ENCODE results near the gene PDZRN4. TPM values are rescaled to one million over a fixed set of nuclear protein-coding genes. Genes with fewer than 3 reads are reported as not detected.
A peak's percentile ranks its signal among the peaks of the same experiment; 100 is the strongest.

PDZRN4 gene
- total and polyA plus RNA-seq, 2 of the 4 experiments (the other 2 are of a cell fraction) = not detected

DNA sequence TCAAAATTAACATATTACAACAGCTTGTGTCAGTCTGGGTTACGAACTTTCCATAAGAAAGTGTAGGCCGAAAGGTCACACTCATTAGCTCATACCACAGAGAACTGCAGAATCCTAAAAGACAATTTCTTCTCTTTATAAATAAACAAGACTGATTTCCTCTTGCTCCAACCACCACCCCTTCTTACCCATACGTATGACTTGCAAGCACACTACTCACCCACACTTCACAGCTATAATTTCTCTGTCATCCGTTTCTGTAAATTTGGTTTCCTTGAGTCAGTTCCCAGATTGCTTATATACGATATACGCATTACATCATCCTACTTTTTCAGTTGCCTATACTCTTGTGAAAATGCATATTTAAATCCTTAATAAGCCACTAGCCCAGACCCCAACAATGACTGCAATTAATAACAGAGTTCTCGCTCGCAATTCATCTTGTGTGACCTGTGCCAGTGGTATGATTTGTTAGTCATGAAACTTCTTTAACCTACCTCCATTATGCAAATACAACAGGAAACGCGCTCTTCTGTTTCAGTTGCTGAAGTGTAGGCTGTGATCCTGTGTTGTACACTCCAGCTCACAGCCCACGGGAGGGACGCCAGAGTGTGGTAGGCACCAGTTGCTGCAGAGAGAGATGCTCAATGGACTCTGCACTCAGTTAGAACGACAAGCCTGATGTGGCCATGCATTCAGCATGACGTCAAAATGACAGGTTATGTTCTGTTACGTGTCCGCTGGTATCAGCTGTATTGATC, 417.6 kb downstream of the PDZRN4 start:
- Histone ChIP-seq H2BK120ac (ENCODE audit: low read depth, low read length) (no peak overlapping the region), H3K56ac (ENCODE audit: extremely low read depth, insufficient read depth, low read length) (no peak overlapping the region), H3K4me1 (ENCODE audit: control insufficient read depth, insufficient read depth, low read length) (no peaks in the 10 kb centered on the region), H3K4me2 (ENCODE audit: low read depth, low read length) (no peak overlapping the region), H2BK5ac (ENCODE audit: low read depth, low read length, poor library complexity, severe bottlenecking) (no peak overlapping the region), H2AFZ (replicated peaks; ENCODE audit: low read length, poor library complexity) (no peak overlapping the region), H3K9me3 (ENCODE audit: control insufficient read depth, insufficient read depth, low read length) (no peaks in the 10 kb centered on the region), H4K91ac (ENCODE audit: insufficient read depth, low read depth, low read length) (no peak overlapping the region), H3K9ac (ENCODE audit: low read depth, low read length) (no peak overlapping the region), H4K5ac (ENCODE audit: low read depth, low read length) (no peak overlapping the region), H3K27me3 (ENCODE audit: control insufficient read depth, insufficient read depth, low read length) (no peaks in the 10 kb centered on the region), H3K9me1 (ENCODE audit: insufficient read depth, low read length) (no peaks in the 10 kb centered on the region), H4K20me1 (ENCODE audit: insufficient read depth, low read length) (no peaks in the 10 kb centered on the region), H3K4me3 (ENCODE audit: insufficient read depth, low read depth, low read length) (no peak overlapping the region), H2AK9ac (replicated peaks; ENCODE audit: low read depth, low read length, poor library complexity) (no peak overlapping the region), H3K23ac (ENCODE audit: low read depth, low read length) (no peak overlapping the region), H2BK20ac (ENCODE audit: low read depth, low read length) (no peak overlapping the region), H3K27ac (ENCODE audit: insufficient read depth, low read length) (no peak overlapping the region), H3K4ac (ENCODE audit: low read depth, low read length) (no peak overlapping the region), H2AK5ac (ENCODE audit: low read depth, low read length) (no peak overlapping the region), H2BK15ac (ENCODE audit: low read depth, low read length) (no peak overlapping the region), H3K18ac (ENCODE audit: low read depth, low read length) (no peak overlapping the region), H3K36me3 (ENCODE audit: control insufficient read depth, insufficient read depth, low read length) (no peaks in the 10 kb centered on the region), H3K79me1 (ENCODE audit: low read depth in 1 of 2, low read length in 2 of 2) (no peaks in the 10 kb centered on the region), H3K14ac (replicated peaks; ENCODE audit: low read depth, low read length) (no peak overlapping the region), H4K8ac (ENCODE audit: low read depth in 2 of 2, low read length in 2 of 2) (no peak overlapping the region)
- dilution Hi-C loops (cut with HindIII; ENCODE audit: low sequenced_read_pairs, unreplicated experiment) (no loop called here), in situ Hi-C loops (cut with MboI; ENCODE audit: low sequenced_read_pairs) (no loop called here), intact Hi-C loops (cut with micrococcal nuclease) (no loop called here)
- DNase-seq (peak; percentile 1), ATAC-seq (ENCODE audit: low read depth) (no peak)
- POLR2A ChIA-PET (ENCODE audit: unreplicated experiment) = no interaction called here
- CTCF ChIA-PET = interaction anchor here (0.5 kb wide), 1 partner anchor 48 kb away, joined by 3 read pairs; no protein-coding TSS in a partner anchor
- no TSS peak for BruUV-seq (replicated peaks)
- 48% methylated on average over 4 of the region's 16 CpGs; no CpG with 5 or more reads in 1 of the 2 experiments for WGBS, 2 experiments (ENCODE audit: extremely low coverage in 2 of 2, insufficient read length in 1 of 2)
- TF ChIP-seq SMC3 (IDR thresholded peaks at IDR 0.05; ENCODE audit: low read depth, low read length) (no peak), BHLHE40 (IDR thresholded peaks at IDR 0.05; ENCODE audit: low read depth, low read length) (no peak)
- TF ChIP-seq, protein P1, sequence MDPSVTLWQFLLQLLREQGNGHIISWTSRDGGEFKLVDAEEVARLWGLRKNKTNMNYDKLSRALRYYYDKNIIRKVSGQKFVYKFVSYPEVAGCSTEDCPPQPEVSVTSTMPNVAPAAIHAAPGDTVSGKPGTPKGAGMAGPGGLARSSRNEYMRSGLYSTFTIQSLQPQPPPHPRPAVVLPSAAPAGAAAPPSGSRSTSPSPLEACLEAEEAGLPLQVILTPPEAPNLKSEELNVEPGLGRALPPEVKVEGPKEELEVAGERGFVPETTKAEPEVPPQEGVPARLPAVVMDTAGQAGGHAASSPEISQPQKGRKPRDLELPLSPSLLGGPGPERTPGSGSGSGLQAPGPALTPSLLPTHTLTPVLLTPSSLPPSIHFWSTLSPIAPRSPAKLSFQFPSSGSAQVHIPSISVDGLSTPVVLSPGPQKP (IDR thresholded peaks at IDR 0.05; ENCODE audit: borderline replicate concordance, low read depth, low read length) = no peak
- TF ChIP-seq, protein P2, sequence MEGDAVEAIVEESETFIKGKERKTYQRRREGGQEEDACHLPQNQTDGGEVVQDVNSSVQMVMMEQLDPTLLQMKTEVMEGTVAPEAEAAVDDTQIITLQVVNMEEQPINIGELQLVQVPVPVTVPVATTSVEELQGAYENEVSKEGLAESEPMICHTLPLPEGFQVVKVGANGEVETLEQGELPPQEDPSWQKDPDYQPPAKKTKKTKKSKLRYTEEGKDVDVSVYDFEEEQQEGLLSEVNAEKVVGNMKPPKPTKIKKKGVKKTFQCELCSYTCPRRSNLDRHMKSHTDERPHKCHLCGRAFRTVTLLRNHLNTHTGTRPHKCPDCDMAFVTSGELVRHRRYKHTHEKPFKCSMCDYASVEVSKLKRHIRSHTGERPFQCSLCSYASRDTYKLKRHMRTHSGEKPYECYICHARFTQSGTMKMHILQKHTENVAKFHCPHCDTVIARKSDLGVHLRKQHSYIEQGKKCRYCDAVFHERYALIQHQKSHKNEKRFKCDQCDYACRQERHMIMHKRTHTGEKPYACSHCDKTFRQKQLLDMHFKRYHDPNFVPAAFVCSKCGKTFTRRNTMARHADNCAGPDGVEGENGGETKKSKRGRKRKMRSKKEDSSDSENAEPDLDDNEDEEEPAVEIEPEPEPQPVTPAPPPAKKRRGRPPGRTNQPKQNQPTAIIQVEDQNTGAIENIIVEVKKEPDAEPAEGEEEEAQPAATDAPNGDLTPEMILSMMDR (conservative IDR thresholded peaks at IDR 0.05; ENCODE audit: low read depth, low read length) = no peak

All from IMR-90 (cell line).